ENCODE measurements around the gene APOBEC2. TPM values are rescaled to one million over a fixed set of nuclear protein-coding genes. Genes with fewer than 3 reads are reported as not detected.

The APOBEC2 gene
- total and polyA plus RNA-seq, 2 of the 13 experiments (the other 11 are each of a cell fraction or from before 2014, with no cell fraction given), result 0.09 TPM; not detected in 1

- no peak for TF ChIP-seq NCOA5 (CRISPR knock-in tag; IDR thresholded peaks at IDR 0.05)
- no peak for TF ChIP-seq SIN3B (IDR thresholded peaks at IDR 0.05; ENCODE audit: low read length)
- peak; percentile 96 for TF ChIP-seq FOXJ3 (CRISPR knock-in tag; IDR thresholded peaks at IDR 0.05; ENCODE audit: borderline replicate concordance)
- no peak for TF ChIP-seq GTF3A (CRISPR knock-in tag; conservative IDR thresholded peaks at IDR 0.05)
- TF ChIP-seq ERF (CRISPR knock-in tag; IDR thresholded peaks at IDR 0.05), result peak; percentile 58; the same call in 1 of the 2 replicates
- no peak for TF ChIP-seq ZNF207 (IDR thresholded peaks at IDR 0.05; ENCODE audit: borderline replicate concordance)
- no peak for TF ChIP-seq ELF1 (CRISPR knock-in tag; IDR thresholded peaks at IDR 0.05)
- no peak for TF ChIP-seq ZNF839 (CRISPR knock-in tag; IDR thresholded peaks at IDR 0.05; ENCODE audit: borderline replicate concordance)
- peak; percentile 44 for TF ChIP-seq CBFB (CRISPR knock-in tag; IDR thresholded peaks at IDR 0.05)
- no peak; the same call in 1 of the 2 replicates for TF ChIP-seq JUNB (CRISPR knock-in tag; IDR thresholded peaks at IDR 0.05; ENCODE audit: borderline replicate concordance)
- no peak for TF ChIP-seq SALL2 (CRISPR knock-in tag; IDR thresholded peaks at IDR 0.05)
- no peak for TF ChIP-seq ZBTB20 (CRISPR knock-in tag; IDR thresholded peaks at IDR 0.05; ENCODE audit: borderline replicate concordance, low read depth)
- no peak for TF ChIP-seq THAP7 (CRISPR knock-in tag; IDR thresholded peaks at IDR 0.05)
- no peak for TF ChIP-seq SRY (CRISPR knock-in tag; IDR thresholded peaks at IDR 0.05)
- peak; percentile 100 for TF ChIP-seq NCOR1 (IDR thresholded peaks at IDR 0.05; ENCODE audit: borderline replicate concordance, low read length)
- no peak for TF ChIP-seq POLR2AphosphoS2 (IDR thresholded peaks at IDR 0.05; ENCODE audit: low read depth, low read length)
- TF ChIP-seq ZNF639 (CRISPR knock-in tag; conservative IDR thresholded peaks at IDR 0.05), result no peak
- no peak for TF ChIP-seq PRDM10 (CRISPR knock-in tag; IDR thresholded peaks at IDR 0.05; ENCODE audit: low read depth)
- no peak; a peak in 1 of 4 replicates for TF ChIP-seq KLF16 (CRISPR knock-in tag; IDR thresholded peaks at IDR 0.05)
- TF ChIP-seq KDM3A (CRISPR knock-in tag; IDR thresholded peaks at IDR 0.05; ENCODE audit: low read depth), result no peak
- peak; percentile 61; the same call in 1 of the 2 replicates for TF ChIP-seq ZBTB43 (CRISPR knock-in tag; conservative IDR thresholded peaks at IDR 0.05)
- TF ChIP-seq SMARCE1 (IDR thresholded peaks at IDR 0.05; ENCODE audit: borderline replicate concordance), result no peak
- TF ChIP-seq RBFOX2 (IDR thresholded peaks at IDR 0.05; ENCODE audit: low read depth, low read length), result 0 out of 2 replicates have a peak, but pooled peaks have one; percentile 30
- peak; percentile 23 to 64; a peak in 3 of 4 replicates for TF ChIP-seq NR2F1 (CRISPR knock-in tag; IDR thresholded peaks at IDR 0.05)
- TF ChIP-seq BHLHE40 (IDR thresholded peaks at IDR 0.05; ENCODE audit: low read length), result no peak
- TF ChIP-seq ZNF543 (CRISPR knock-in tag; IDR thresholded peaks at IDR 0.05), result no peak
Measured at GRCh38 chr6:41065550-41066026, 12.6 kb downstream of the APOBEC2 start (continued).
